Mucosa of descending colon (tissue), 3 donors: Measurements from ENCODE around the gene TMC5. TPM values are rescaled to one million over a fixed set of nuclear protein-coding genes. Genes with fewer than 3 reads are reported as not detected.
"Not testable (repeated sequence)": the region's sequence is repeated elsewhere in the genome, so short reads cannot be mapped to it uniquely, and the experiment has no call there.

Experiments
- ATAC-seq: fragments of 200-7000 bp; cut with Tn5 transposase; one replicate; pipeline ENCODE4 v1.9.1; 2020; ENCODE audit warnings: mild to moderate bottlenecking, moderate library complexity
- DNase-seq, 3 donors: peaks; one replicate each; pipeline ENCODE4 v3.0.0-alpha.2; 2020
- H3K36me3 ChIP-seq: fragments of 200-600 bp; one replicate; pipeline ENCODE4 v1.8.0; 2021; ENCODE audit warnings: low read depth, mild to moderate bottlenecking
- H3K4me1 ChIP-seq: fragments of 200-600 bp; one replicate; pipeline ENCODE4 v1.8.0; 2021; ENCODE audit warnings: low read depth, mild to moderate bottlenecking
- H3K4me3 ChIP-seq: fragments of 200-600 bp; one replicate; pipeline ENCODE4 v1.8.0; 2021; ENCODE audit warnings: mild to moderate bottlenecking
- H3K9me3 ChIP-seq: fragments of 200-600 bp; one replicate; pipeline ENCODE4 v1.8.0; 2021; ENCODE audit warnings: mild to moderate bottlenecking
- intact Hi-C, 2 donors: fragments of 100-400 bp; cut with DNase I in 1 of 2; cut with micrococcal nuclease in 1 of 2; formaldehyde crosslinking; loops; one replicate each; pipeline versions ENCODE4 v1.11.0 to v1.11.1; 2022; cut with DNase I, micrococcal nuclease
- total RNA-seq, 3 donors: library from RNA; stranded (reverse); fragmentation: NEBNext Ultra II Directional in 2 of 3; extraction: Animal tissue kit (Norgen Biotek cat#: 25700) in 2 of 3; gene quantifications; one replicate each; pipeline versions ENCODE4 v1.2.1 to v1.2.4, GENCODE V29; 2021 to 2023
- TF ChIP-seq, protein P1 (sequence below): fragments of 200-600 bp; IDR thresholded peaks from one replicate; pipeline ENCODE4 v1.8.0; 2022; ENCODE audit warnings: antibody characterized with exemption, mild to moderate bottlenecking
- donor health status: DM: no; HTN: no; CAD: no; lungs with moderate emphysema.
- donor health status: DM: no; HTN: no; CAD: no.
- donor health status: DM: no; HTN: yes; CAD: no.

Gene TMC5
- total RNA-seq, 3 donors from 2014 or later = 73.4 to 147 (median 122) TPM

DNA sequence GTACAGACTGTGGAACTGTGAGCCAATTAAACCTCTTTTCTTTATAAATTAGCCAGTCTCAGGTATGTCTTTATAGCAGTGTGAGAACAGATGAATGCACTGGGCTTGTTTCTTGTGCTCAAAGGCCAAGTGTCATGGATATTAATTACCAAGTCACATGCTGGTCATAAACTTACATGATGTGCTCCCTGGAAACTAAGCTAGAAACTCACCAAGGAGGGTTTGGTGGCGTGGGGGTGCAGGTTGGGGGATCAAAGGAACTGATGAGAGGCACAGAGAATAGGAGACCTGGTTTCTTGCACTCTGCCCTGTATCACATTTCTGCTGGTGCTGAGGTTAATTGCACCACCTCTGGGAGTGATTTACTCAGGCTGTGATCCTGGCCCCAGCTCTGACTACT lies 31.2 kb upstream of the TMC5 start:
- no peak overlapping the region for H3K4me3 ChIP-seq
- DNase-seq (no peak), ATAC-seq (no peak)
- H3K36me3 ChIP-seq = no peaks in the 10 kb centered on the region
- H3K9me3 ChIP-seq = no peaks in the 10 kb centered on the region
- TF ChIP-seq, protein P1, sequence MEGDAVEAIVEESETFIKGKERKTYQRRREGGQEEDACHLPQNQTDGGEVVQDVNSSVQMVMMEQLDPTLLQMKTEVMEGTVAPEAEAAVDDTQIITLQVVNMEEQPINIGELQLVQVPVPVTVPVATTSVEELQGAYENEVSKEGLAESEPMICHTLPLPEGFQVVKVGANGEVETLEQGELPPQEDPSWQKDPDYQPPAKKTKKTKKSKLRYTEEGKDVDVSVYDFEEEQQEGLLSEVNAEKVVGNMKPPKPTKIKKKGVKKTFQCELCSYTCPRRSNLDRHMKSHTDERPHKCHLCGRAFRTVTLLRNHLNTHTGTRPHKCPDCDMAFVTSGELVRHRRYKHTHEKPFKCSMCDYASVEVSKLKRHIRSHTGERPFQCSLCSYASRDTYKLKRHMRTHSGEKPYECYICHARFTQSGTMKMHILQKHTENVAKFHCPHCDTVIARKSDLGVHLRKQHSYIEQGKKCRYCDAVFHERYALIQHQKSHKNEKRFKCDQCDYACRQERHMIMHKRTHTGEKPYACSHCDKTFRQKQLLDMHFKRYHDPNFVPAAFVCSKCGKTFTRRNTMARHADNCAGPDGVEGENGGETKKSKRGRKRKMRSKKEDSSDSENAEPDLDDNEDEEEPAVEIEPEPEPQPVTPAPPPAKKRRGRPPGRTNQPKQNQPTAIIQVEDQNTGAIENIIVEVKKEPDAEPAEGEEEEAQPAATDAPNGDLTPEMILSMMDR = no peak
- intact Hi-C loops = no loop called here
- peaks cover 6% of the 10 kb centered on the region for H3K4me1 ChIP-seq

DNA sequence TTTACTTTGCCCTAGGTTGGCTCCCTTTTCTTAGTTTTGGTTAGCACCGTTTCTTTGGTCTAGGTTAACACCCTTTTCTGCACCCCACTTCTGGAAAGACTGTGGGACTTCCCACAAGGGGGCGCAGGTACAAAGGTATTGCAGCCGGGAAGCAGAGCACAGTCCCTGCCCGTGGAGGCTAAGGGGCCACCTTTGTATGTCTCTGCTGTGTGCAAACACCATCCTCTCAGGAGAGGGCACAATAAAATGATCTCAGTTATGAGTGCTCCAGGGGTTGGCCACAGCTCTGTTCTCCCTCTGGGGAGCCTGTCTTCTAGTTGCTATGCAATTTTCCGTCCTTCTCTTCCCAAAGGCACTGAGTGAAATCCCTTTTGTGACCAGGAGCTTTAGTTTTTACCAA lies 28.4 kb upstream of the TMC5 start:
- Histone ChIP-seq H3K4me3 (no peak overlapping the region), H3K4me1 (peaks cover 7% of the 10 kb centered on the region), H3K36me3 (no peaks in the 10 kb centered on the region), H3K9me3 (no peaks in the 10 kb centered on the region)
- intact Hi-C loops = no loop called here
- TF ChIP-seq, protein P1 = peak; percentile 41
- DNase-seq (peak; percentile 76 to 91 (median 83)), ATAC-seq (peak; percentile 81)

DNA sequence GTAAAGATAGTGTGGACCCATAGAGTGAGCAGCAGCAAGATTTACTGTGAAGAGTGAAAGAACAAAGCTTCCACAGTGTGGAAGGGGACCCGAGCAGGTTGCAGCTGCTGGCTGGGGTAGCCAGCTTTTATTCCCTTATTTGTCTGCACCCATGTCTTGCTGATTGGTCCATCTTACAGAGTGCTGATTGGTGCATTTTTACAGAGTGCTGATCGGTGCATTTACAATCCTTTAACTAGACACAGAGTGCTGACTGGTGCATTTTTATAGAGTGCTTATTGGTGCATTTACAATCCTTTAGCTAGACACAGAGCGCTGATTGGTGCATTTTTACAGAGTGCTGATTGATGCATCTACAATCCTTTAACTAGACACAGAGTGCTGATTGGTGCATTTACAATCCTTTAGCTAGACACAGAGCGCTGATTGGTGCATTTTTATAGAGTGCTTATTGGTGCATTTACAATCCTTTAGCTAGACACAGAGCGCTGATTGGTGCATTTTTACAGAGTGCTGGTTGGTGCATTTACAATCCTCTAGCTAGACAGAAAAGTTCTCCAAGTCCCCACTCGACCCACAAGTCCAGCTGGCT lies 26.4 kb upstream of the TMC5 start:
- not testable (repeated sequence) for H3K4me3 ChIP-seq, H3K36me3 ChIP-seq, DNase-seq, ATAC-seq, H3K9me3 ChIP-seq
- intact Hi-C loops = loop anchor here in 1 of 2 donors (10.0 kb wide), 1 partner anchor 124 kb away; no protein-coding TSS in a partner anchor
- peaks cover 15% of the 10 kb centered on the region for H3K4me1 ChIP-seq

DNA sequence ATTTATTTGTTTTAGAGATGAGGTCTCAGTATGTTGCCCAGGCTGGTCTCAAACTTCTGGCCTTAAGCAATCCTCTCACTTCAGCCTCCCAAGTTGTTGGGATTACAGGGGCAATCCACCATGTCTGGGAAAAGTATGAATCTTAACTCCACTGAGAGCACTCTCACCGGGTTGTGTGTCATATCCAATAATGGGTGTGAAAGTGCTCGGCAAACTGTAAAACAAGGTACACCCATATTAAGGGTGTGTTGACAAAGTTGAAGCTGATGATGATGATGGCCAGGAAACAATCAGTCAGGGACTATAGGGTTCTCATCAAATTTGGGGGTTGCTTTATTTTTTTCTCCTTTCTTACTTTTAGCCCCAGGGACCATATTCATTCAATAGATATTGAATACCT lies 25.3 kb upstream of the TMC5 start:
- H3K4me1 ChIP-seq = peaks cover 15% of the 10 kb centered on the region
- DNase-seq = no peak
- ATAC-seq = peak; percentile 56
- TF ChIP-seq, protein P1 = no peak
- no peak overlapping the region for H3K4me3 ChIP-seq
- H3K36me3 ChIP-seq = no peaks in the 10 kb centered on the region
- H3K9me3 ChIP-seq = no peaks in the 10 kb centered on the region
- intact Hi-C loops = loop anchor here in 1 of 2 donors (10.0 kb wide), 1 partner anchor 122 kb away; no protein-coding TSS in a partner anchor

DNA sequence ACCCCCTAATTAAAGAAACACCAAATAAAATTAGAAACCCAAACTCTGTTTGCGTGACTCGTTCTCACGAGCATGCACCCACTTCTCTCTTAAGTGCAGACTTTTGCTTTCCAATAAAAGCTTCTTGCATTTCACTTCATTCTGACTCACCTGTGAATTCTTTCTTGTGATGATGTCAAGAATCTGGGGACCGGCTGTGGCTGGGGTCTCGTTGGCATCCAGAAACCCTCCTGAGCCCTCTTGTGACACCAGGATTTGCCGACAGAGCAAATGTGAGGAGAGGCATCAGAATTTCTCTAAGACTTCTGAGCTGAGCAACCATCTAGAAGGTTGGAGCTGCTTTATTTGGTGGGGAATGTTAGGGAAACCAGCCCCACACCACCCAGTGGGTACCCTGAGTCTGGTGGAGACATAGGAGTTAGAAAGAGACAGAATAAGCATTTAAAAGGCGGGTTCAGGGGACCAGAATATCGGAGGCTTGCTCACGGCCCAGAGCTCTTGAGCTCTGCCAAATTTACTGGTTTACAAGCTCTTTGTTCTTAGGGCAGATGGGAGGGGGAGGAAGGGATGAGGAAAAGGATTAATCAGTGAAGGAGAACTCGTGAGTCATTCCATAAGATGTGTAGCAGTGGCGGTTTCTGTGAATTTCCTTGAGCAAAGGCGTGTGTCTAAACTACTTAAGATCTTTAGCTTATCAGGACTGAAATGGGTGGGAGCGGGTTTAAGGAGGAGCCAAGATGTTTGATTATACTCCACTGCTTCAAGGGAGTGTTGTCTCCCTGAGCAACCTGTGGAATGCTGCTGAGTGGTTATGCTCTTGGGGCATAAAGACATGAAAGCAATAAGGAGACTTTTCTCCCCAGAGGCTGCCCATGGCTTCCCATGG lies 24.2 kb upstream of the TMC5 start:
- Histone ChIP-seq H3K9me3 (no peaks in the 10 kb centered on the region), H3K36me3 (no peaks in the 10 kb centered on the region), H3K4me1 (peaks cover 15% of the 10 kb centered on the region), H3K4me3 (no peak overlapping the region)
- TF ChIP-seq, protein P1 = no peak
- DNase-seq (peak in 2 of 3 donors; percentile 59 to 80), ATAC-seq (peak; percentile 31)
- intact Hi-C loops = loop anchor here in 1 of 2 donors (10.0 kb wide), 1 partner anchor 121 kb away; no protein-coding TSS in a partner anchor

DNA sequence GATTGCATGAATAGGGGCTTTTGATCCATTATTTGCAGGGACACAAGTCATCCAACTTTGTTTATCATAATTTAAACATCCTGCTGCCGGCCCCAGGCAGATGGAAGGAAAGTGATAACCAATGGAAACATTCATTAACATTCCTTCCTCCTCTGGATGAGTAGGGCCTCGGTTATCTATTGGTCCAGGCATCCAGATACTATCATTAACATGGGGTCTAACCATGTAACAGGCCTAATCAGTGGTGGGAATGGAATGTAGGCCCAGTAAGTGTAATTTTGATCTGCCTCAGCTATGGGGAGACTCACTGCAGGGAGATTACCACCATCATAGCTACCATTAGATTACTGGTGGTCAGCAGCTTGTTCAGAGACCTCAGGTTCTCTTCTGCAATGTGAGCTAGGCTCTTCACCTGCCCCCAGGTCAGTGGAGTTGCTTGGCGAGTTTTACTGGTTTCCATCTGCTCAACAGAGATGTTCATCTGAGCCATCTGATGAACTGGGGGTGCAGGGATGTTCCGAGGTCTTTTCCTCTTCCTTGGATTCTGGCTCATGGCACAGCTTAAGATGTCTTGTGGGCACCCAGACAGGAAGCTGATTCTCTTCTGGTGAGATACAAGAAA lies 21.9 kb upstream of the TMC5 start:
- not testable (repeated sequence) for H3K36me3 ChIP-seq, H3K9me3 ChIP-seq, H3K4me1 ChIP-seq, H3K4me3 ChIP-seq, ATAC-seq
- intact Hi-C loops = loop anchor here in 1 of 2 donors (10.0 kb wide), 1 partner anchor 119 kb away; no protein-coding TSS in a partner anchor
- DNase-seq = peak in 1 of 3 donors; percentile 64
